ENCODE results near the gene FBXO42.

- TF ChIP-seq POLR2AphosphoS5 (IDR thresholded peaks at IDR 0.05; ENCODE audit: low read depth), result no peak
- no peak for TF ChIP-seq CREB1 (CRISPR knock-in tag; IDR thresholded peaks at IDR 0.05; ENCODE audit: low read depth)
- TF ChIP-seq EZH2 (IDR thresholded peaks at IDR 0.05; ENCODE audit: low read depth, unreplicated experiment), result no peak
- no peak for TF ChIP-seq CTCF (conservative IDR thresholded peaks at IDR 0.05; ENCODE audit: low read depth in 2 of 2)
- TF ChIP-seq JUNB (IDR thresholded peaks at IDR 0.05; ENCODE audit: unreplicated experiment), result no peak
- no peak for TF ChIP-seq EZH2phosphoT487 (IDR thresholded peaks at IDR 0.05; ENCODE audit: unreplicated experiment)
- TF ChIP-seq REST (IDR thresholded peaks at IDR 0.05; ENCODE audit: unreplicated experiment), result no peak
- no peak for TF ChIP-seq ZNF331 (CRISPR knock-in tag; IDR thresholded peaks at IDR 0.05; ENCODE audit: low read depth)
- no peak for TF ChIP-seq ETS1 (IDR thresholded peaks at IDR 0.05)
- no peak for TF ChIP-seq ZNF462 (CRISPR knock-in tag; IDR thresholded peaks at IDR 0.05)
Measured at GRCh38 chr1:16221499-16221898, 130.8 kb downstream of the FBXO42 start.
